Measurements from ENCODE around the gene SPATS2. TPM values are rescaled to one million over a fixed set of nuclear protein-coding genes. Genes with fewer than 3 reads are reported as not detected.

SPATS2 gene
- total RNA-seq, 1 donor from 2014 or later, result 18.2 TPM

GRCh38 chr12:49325606-49326005, 41.7 kb upstream of the SPATS2 start:
- Histone ChIP-seq H3K36me3 (ENCODE audit: control insufficient read depth, insufficient read depth, low read length) (no peaks in the 10 kb centered on the region), H3K4me3 (ENCODE audit: low read depth, low read length) (no peak overlapping the region), H3K27me3 (ENCODE audit: control insufficient read depth, insufficient read depth, low read length) (no peaks in the 10 kb centered on the region)
- TF ChIP-seq CTCF (IDR thresholded peaks at IDR 0.05; ENCODE audit: insufficient read depth, low read length, poor library complexity, severe bottlenecking), result no peak
- no peak for DNase-seq (ENCODE audit: low read depth)

GRCh38 chr12:49327368-49327767, 39.9 kb upstream of the SPATS2 start:
- no peak overlapping the region for H3K4me3 ChIP-seq (ENCODE audit: low read depth, low read length)
- no peak for TF ChIP-seq CTCF (IDR thresholded peaks at IDR 0.05; ENCODE audit: insufficient read depth, low read length, poor library complexity, severe bottlenecking)

GRCh38 chr12:49327887-49328286, 39.4 kb upstream of the SPATS2 start:
- no peak for TF ChIP-seq CTCF (IDR thresholded peaks at IDR 0.05; ENCODE audit: insufficient read depth, low read length, poor library complexity, severe bottlenecking)
- Histone ChIP-seq H3K4me3 (ENCODE audit: low read depth, low read length) (no peak overlapping the region), H3K36me3 (ENCODE audit: control insufficient read depth, insufficient read depth, low read length) (no peaks in the 10 kb centered on the region), H3K27me3 (ENCODE audit: control insufficient read depth, insufficient read depth, low read length) (peaks cover 5% of the 10 kb centered on the region)
- no peak for DNase-seq (ENCODE audit: low read depth)

More at GRCh38 chr12:49327368-49327767, 39.9 kb upstream of the SPATS2 start:
- DNase-seq (ENCODE audit: low read depth), result no peak
- no peaks in the 10 kb centered on the region for H3K27me3 ChIP-seq (ENCODE audit: control insufficient read depth, insufficient read depth, low read length)
- H3K36me3 ChIP-seq (ENCODE audit: control insufficient read depth, insufficient read depth, low read length), result no peaks in the 10 kb centered on the region

- Histone ChIP-seq H3K27me3 (ENCODE audit: control insufficient read depth, insufficient read depth, low read length) (peaks cover 11% of the 10 kb centered on the region), H3K36me3 (ENCODE audit: control insufficient read depth, insufficient read depth, low read length) (no peaks in the 10 kb centered on the region), H3K4me3 (ENCODE audit: low read depth, low read length) (no peak overlapping the region)
- no peak for TF ChIP-seq CTCF (IDR thresholded peaks at IDR 0.05; ENCODE audit: insufficient read depth, low read length, poor library complexity, severe bottlenecking)
- DNase-seq (ENCODE audit: low read depth), result no peak
Observed at GRCh38 chr12:49328816-49329215, 38.4 kb upstream of the SPATS2 start.

- TF ChIP-seq CTCF (IDR thresholded peaks at IDR 0.05; ENCODE audit: insufficient read depth, low read length, poor library complexity, severe bottlenecking), result no peak
- no peak overlapping the region for H3K4me3 ChIP-seq (ENCODE audit: low read depth, low read length)
- no peaks in the 10 kb centered on the region for H3K36me3 ChIP-seq (ENCODE audit: control insufficient read depth, insufficient read depth, low read length)
- DNase-seq (ENCODE audit: low read depth), result no peak
- peaks cover 22% of the 10 kb centered on the region for H3K27me3 ChIP-seq (ENCODE audit: control insufficient read depth, insufficient read depth, low read length)
Observed at GRCh38 chr12:49330032-49330619, 37.1 kb upstream of the SPATS2 start.
